Naive thymus-derived CD4-positive, alpha-beta T cell (primary cell): Measurements from ENCODE around the gene ZNF492. TPM values are rescaled to one million over a fixed set of nuclear protein-coding genes. Genes with fewer than 3 reads are reported as not detected.
"Not testable (repeated sequence)": the region's sequence is repeated elsewhere in the genome, so short reads cannot be mapped to it uniquely, and the experiment has no call there.

Source experiments
- ATAC-seq: fragments of 150-1000 bp; cut with Tn5 transposase; 2 replicates; pipeline ENCODE4 v1.10.0; 2021; ENCODE audit warnings: mild to moderate bottlenecking, moderate library complexity
- CTCF ChIA-PET: fragments of 350-600 bp; sonication (Branson Sonifier 250); formaldehyde crosslinking; loops from one replicate; lab custom pipeline; 2021; ENCODE audit warnings: antibody characterized with exemption; lab: Charles Lee
- POLR2A ChIA-PET: fragments of 350-600 bp; sonication (Branson Sonifier 250); formaldehyde crosslinking; loops from one replicate; lab custom pipeline; 2021; ENCODE audit warnings: antibody characterized with exemption, inconsistent platforms; lab: Charles Lee
- DNase-seq, 9 donors: peaks; one replicate each; pipeline versions ENCODE4 v3.0.0 to v3.0.0-alpha.2; 2020 to 2022; ENCODE audit warnings: mixed read lengths in 1 of 9
- H3K27ac ChIP-seq: one replicate; pipeline ENCODE4 v1.7.0; 2013; ENCODE audit warnings: mild to moderate bottlenecking, low read depth, low read length, moderate library complexity
- H3K27me3 ChIP-seq, 2 donors: one replicate each; pipeline ENCODE4 v1.7.0; 2013; ENCODE audit warnings: low read length in 2 of 2, mild to moderate bottlenecking in 2 of 2, moderate library complexity in 2 of 2; ENCODE audit not compliant: control insufficient read depth in 2 of 2, insufficient read depth in 2 of 2
- H3K36me3 ChIP-seq, 3 experiments: 1 replicate in 2 of 3; 2 replicates in 1 of 3; pipeline ENCODE4 v1.7.0; 2013; ENCODE audit warnings: low read length in 3 of 3, mild to moderate bottlenecking in 3 of 3, moderate library complexity in 1 of 3; ENCODE audit not compliant: insufficient read depth in 3 of 3, control insufficient read depth in 2 of 3
- H3K4me1 ChIP-seq, 2 donors: one replicate each; pipeline ENCODE4 v1.7.0; 2013; ENCODE audit warnings: low read length in 2 of 2, mild to moderate bottlenecking in 2 of 2, moderate library complexity in 1 of 2; ENCODE audit not compliant: control insufficient read depth in 2 of 2, insufficient read depth in 2 of 2
- H3K4me3 ChIP-seq: 2 replicates; pipeline ENCODE4 v1.7.0; 2013; ENCODE audit warnings: mild to moderate bottlenecking, low read length
- H3K9me3 ChIP-seq, 3 experiments: 1 replicate in 2 of 3; 2 replicates in 1 of 3; pipeline ENCODE4 v1.7.0; 2013; ENCODE audit warnings: low read length in 3 of 3; ENCODE audit not compliant: control insufficient read depth in 2 of 3
- H3K27ac Mint-ChIP-seq, 9 donors: one replicate each; pipeline ENCODE4 v1.8.0; 2020 to 2022; ENCODE audit warnings: mixed read lengths in 9 of 9, mild to moderate bottlenecking in 8 of 9, moderate library complexity in 5 of 9, inconsistent platforms in 2 of 9
- H3K27me3 Mint-ChIP-seq, 5 donors: one replicate each; pipeline ENCODE4 v1.8.0; 2021 to 2022; ENCODE audit warnings: mixed read lengths in 5 of 5, mild to moderate bottlenecking in 1 of 5
- H3K36me3 Mint-ChIP-seq, 5 donors: one replicate each; pipeline ENCODE4 v1.8.0; 2020 to 2022; ENCODE audit warnings: mixed read lengths in 5 of 5, mild to moderate bottlenecking in 3 of 5, inconsistent platforms in 1 of 5
- H3K4me1 Mint-ChIP-seq, 7 donors: one replicate each; pipeline ENCODE4 v1.8.0; 2020 to 2022; ENCODE audit warnings: mixed read lengths in 7 of 7, mild to moderate bottlenecking in 3 of 7, inconsistent platforms in 1 of 7
- H3K4me3 Mint-ChIP-seq, 10 donors: one replicate each; pipeline ENCODE4 v1.8.0; 2020 to 2022; ENCODE audit warnings: mild to moderate bottlenecking in 10 of 10, mixed read lengths in 10 of 10, moderate library complexity in 6 of 10, inconsistent platforms in 2 of 10
- H3K9me3 Mint-ChIP-seq, 11 donors: one replicate each; pipeline ENCODE4 v1.8.0; 2020 to 2022; ENCODE audit warnings: mixed read lengths in 11 of 11, mild to moderate bottlenecking in 4 of 11, inconsistent platforms in 1 of 11, moderate library complexity in 1 of 11
- intact Hi-C, 2 donors: fragments of 100-400 bp; cut with micrococcal nuclease; formaldehyde crosslinking; loops; one replicate each; pipeline ENCODE4 v1.15.1; 2023
- polyA plus RNA-seq, 2 donors: library from polyadenylated mRNA; unstranded; fragments of 300-500 nt; fragmentation: Illumina TruSeq; gene quantifications; one replicate each; pipeline ENCODE4 v1.2.3, GENCODE V29; 2021
- total RNA-seq, 6 experiments: library from RNA in 5 of 6; stranded (reverse) in 5 of 6; gene quantifications; 1 replicate in 5 of 6; 2 replicates in 1 of 6; pipeline ENCODE4 v1.2.3 and lab custom pipeline; 2021 to 2026

Gene ZNF492
- total and polyA plus RNA-seq, 7 experiments from 2014 or later = 0.17 to 0.84 (median 0.32) TPM

- H3K9me3 ChIP-seq = no peaks in the 10 kb centered on the region
- intact Hi-C loops = no loop called here
- H3K27me3 ChIP-seq = no peaks in the 10 kb centered on the region
- ChIA-PET CTCF (no interaction called here), POLR2A (no interaction called here)
- H3K4me1 ChIP-seq = no peaks in the 10 kb centered on the region
- no peaks in the 10 kb centered on the region for H3K36me3 ChIP-seq
- no peak overlapping the region for H3K27ac ChIP-seq
- peaks cover 0 to 5% (median 0%) of the 10 kb centered on the region in 5 donors for H3K27me3 Mint-ChIP-seq
- no peaks in the 10 kb centered on the region for H3K4me1 Mint-ChIP-seq
- H3K9me3 Mint-ChIP-seq = peaks cover 0 to 27% (median 7%) of the 10 kb centered on the region in 11 donors
- peaks cover 0 to 3% (median 1%) of the 10 kb centered on the region in 5 donors for H3K36me3 Mint-ChIP-seq
- no peak overlapping the region for H3K4me3 Mint-ChIP-seq
- H3K27ac Mint-ChIP-seq = no peak overlapping the region
- no peak overlapping the region for H3K4me3 ChIP-seq
- DNase-seq (no peak), ATAC-seq (no peak)
These were observed 5.7 kb upstream of the ZNF492 start for GRCh38 chr19:22628401-22628800.

GRCh38 chr19:22634450-22634827, 315 bp downstream of the ZNF492 start:
- DNase-seq = no peak
- peaks cover 0 to 8% (median 3%) of the 10 kb centered on the region in 5 donors for H3K36me3 Mint-ChIP-seq

DNA sequence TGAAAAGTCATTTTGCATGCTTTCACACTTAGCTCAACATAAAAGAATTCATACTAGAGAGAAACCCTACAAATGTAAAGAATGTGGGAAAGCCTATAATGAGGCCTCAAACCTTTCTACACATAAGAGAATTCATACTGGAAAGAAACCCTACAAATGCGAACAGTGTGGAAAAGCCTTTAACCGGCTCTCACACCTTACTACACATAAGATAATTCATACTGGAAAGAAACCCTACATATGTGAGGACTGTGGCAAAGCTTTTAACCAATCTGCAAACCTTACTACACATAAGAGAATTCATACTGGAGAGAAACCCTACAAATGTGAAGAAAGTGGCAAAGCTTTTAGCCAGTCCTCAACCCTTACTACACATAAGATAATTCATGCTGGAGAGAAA, 51.4 kb downstream of the ZNF492 start:
- ATAC-seq, H3K27ac Mint-ChIP-seq, H3K27me3 Mint-ChIP-seq, H3K4me3 ChIP-seq, H3K36me3 ChIP-seq, H3K4me3 Mint-ChIP-seq, H3K36me3 Mint-ChIP-seq, H3K4me1 ChIP-seq, intact Hi-C loops, CTCF ChIA-PET, H3K4me1 Mint-ChIP-seq, POLR2A ChIA-PET, DNase-seq, H3K27ac ChIP-seq, H3K27me3 ChIP-seq: not testable (repeated sequence)
- H3K9me3 Mint-ChIP-seq = peaks cover 0 to 83% (median 37%) of the 10 kb centered on the region in 11 donors
- H3K9me3 ChIP-seq = peaks cover 0 to 18% (median 0%) of the 10 kb centered on the region in 3 experiments

More at GRCh38 chr19:22634450-22634827, 315 bp downstream of the ZNF492 start:
- H3K27ac ChIP-seq = peak overlapping the region; percentile 55
- peak overlapping the region in 8 of 9 donors; percentile 59 to 95 (median 82) for H3K27ac Mint-ChIP-seq
- H3K4me3 Mint-ChIP-seq = peak overlapping the region; percentile 70 to 98 (median 93)
- no peak for ATAC-seq
- no peaks in the 10 kb centered on the region for H3K27me3 ChIP-seq
- H3K36me3 ChIP-seq = no peaks in the 10 kb centered on the region
- H3K4me3 ChIP-seq = peak overlapping the region; percentile 63
- peaks cover 0 to 16% (median 5%) of the 10 kb centered on the region in 7 donors for H3K4me1 Mint-ChIP-seq
- POLR2A ChIA-PET = interaction anchor here (0.9 kb wide), 1 partner anchor 616 kb away, joined by 3 read pairs; the partner anchor contains the start of gene ZNF724
- no peaks in the 10 kb centered on the region for H3K4me1 ChIP-seq
- intact Hi-C loops = loop anchor here in 1 of 2 donors (1.0 to 10.0 kb wide), 6 partner anchors 582 to 1860 kb away; partner anchors contain the start of genes ZNF257, ZNF66, ZNF681 and ZNF726
- peaks cover 0 to 9% (median 4%) of the 10 kb centered on the region in 11 donors for H3K9me3 Mint-ChIP-seq
- CTCF ChIA-PET = no interaction called here
- no peaks in the 10 kb centered on the region for H3K27me3 Mint-ChIP-seq
- H3K9me3 ChIP-seq = no peaks in the 10 kb centered on the region

DNA sequence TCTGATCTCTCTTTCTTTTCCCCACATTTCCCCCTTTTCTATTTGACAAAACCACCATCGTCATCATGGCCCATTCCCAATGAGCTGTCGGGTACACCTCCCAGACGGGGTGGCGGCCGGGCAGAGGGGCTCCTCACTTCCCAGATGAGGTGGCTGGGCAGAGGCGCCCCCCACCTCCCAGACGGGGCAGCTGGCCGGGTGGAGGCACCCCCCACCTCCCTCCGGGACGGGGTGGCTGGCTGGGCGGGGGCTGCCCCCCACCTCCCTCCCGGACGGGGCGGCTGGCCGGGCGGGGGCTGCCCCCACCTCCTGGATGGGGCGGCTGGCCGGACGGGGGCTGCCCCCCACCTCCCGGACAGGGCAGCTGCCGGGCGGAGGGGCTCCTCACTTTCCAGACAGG, 68.5 kb downstream of the ZNF492 start:
- H3K4me3 Mint-ChIP-seq, H3K27ac Mint-ChIP-seq: not testable (repeated sequence)
- peaks cover 0 to 70% (median 24%) of the 10 kb centered on the region in 11 donors for H3K9me3 Mint-ChIP-seq

DNA sequence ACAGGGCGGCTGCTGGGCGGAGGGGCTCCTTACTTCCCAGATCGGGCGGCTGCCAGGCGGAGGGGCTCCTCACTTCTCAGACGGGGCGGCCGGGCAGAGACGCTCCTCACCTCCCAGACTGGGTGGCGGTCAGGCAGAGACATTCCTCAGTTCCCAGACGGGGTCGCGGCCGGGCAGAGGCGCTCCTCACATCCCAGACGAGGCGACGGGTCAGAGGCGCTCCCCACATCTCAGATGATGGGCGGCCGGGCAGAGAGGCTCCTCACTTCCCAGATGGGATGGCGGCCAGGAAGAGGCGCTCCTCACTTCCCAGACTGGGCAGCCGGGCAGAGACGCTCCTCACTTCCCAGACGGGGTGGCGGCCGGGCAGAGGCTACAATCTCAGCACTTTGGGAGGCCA, 69.0 kb downstream of the ZNF492 start:
- CTCF ChIA-PET, H3K27me3 ChIP-seq, H3K27ac ChIP-seq, H3K4me3 ChIP-seq, H3K27ac Mint-ChIP-seq, H3K27me3 Mint-ChIP-seq, ATAC-seq, H3K36me3 Mint-ChIP-seq, DNase-seq, H3K4me3 Mint-ChIP-seq, H3K4me1 Mint-ChIP-seq, POLR2A ChIA-PET, H3K9me3 ChIP-seq, H3K36me3 ChIP-seq, H3K4me1 ChIP-seq, intact Hi-C loops: not testable (repeated sequence)
- H3K9me3 Mint-ChIP-seq = peaks cover 0 to 67% (median 22%) of the 10 kb centered on the region in 11 donors

More for the DNA sequence above, 68.5 kb downstream of the ZNF492 start:
- CTCF ChIA-PET, POLR2A ChIA-PET, H3K36me3 ChIP-seq, H3K4me1 Mint-ChIP-seq, intact Hi-C loops, H3K4me1 ChIP-seq, H3K36me3 Mint-ChIP-seq, DNase-seq, H3K27ac ChIP-seq, H3K9me3 ChIP-seq, H3K27me3 Mint-ChIP-seq, H3K27me3 ChIP-seq, H3K4me3 ChIP-seq, ATAC-seq: not testable (repeated sequence)

DNA sequence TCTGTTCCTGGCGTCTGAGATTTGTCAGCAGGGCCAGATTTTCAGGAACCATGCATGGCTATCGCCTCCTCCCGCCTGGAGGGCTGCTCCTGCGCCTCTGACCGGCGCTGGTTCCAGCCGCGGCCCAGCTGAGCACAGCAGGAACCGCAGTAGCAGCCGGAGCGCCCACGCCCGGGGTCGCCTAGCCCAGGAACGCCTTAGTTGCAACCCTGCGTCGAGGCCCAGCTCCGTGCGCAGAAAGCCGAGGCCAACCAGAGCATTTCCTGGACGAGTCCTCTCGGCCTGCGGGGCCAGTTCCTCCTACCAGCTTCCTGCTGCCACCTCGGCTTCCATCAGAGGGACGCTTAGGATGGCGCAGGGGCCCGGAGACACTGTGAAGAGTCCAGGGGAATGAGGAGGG, 74.9 kb downstream of the ZNF492 start:
- H3K4me1 Mint-ChIP-seq = no peaks in the 10 kb centered on the region
- ChIA-PET CTCF (no interaction called here), POLR2A (no interaction called here)
- intact Hi-C loops = no loop called here
- no peaks in the 10 kb centered on the region for H3K36me3 Mint-ChIP-seq
- Histone ChIP-seq H3K36me3 (no peaks in the 10 kb centered on the region), H3K27me3 (no peaks in the 10 kb centered on the region), H3K9me3 (no peaks in the 10 kb centered on the region), H3K4me3 (no peak overlapping the region), H3K4me1 (no peaks in the 10 kb centered on the region), H3K27ac (no peak overlapping the region)
- H3K9me3 Mint-ChIP-seq = peaks cover 3 to 51% (median 14%) of the 10 kb centered on the region in 11 donors
- no peaks in the 10 kb centered on the region for H3K27me3 Mint-ChIP-seq
- ATAC-seq (no peak), DNase-seq (no peak)
- no peak overlapping the region for H3K4me3 Mint-ChIP-seq
- no peak overlapping the region for H3K27ac Mint-ChIP-seq
